Ovary (tissue), 9 donors: ENCODE results near the gene ADAM12. TPM values are rescaled to one million over a fixed set of nuclear protein-coding genes. Genes with fewer than 3 reads are reported as not detected.

ENCODE experiments used
- DNase-seq, 5 donors: peaks; one replicate each; pipeline ENCODE4 v3.0.0-alpha.2; 2019 to 2020
- H3K27ac ChIP-seq, 2 donors: fragments of 200-600 bp; one replicate each; pipeline versions ENCODE4 v1.5.1 to v1.8.0; 2019 to 2022
- H3K27me3 ChIP-seq: fragments of 200-600 bp; one replicate; pipeline ENCODE4 v1.8.0; 2022
- H3K36me3 ChIP-seq: fragments of 200-600 bp; sonication (generic); one replicate; pipeline ENCODE4 v1.5.1; 2019
- H3K4me1 ChIP-seq: one replicate; pipeline ENCODE4 v1.8.1; 2013; ENCODE audit warnings: mild to moderate bottlenecking, moderate library complexity; ENCODE audit not compliant: insufficient read depth
- H3K4me3 ChIP-seq: fragments of 200-600 bp; sonication (generic); one replicate; pipeline ENCODE4 v1.5.1; 2017
- H3K9me3 ChIP-seq, 2 donors: fragments of 200-600 bp in 1 of 2; sonication (generic) in 1 of 2; one replicate each; pipeline versions ENCODE4 v1.5.1 to v1.8.1; 2013 to 2019; ENCODE audit warnings: mild to moderate bottlenecking in 1 of 2, moderate library complexity in 1 of 2
- CTCF ChIP-seq, 3 donors: fragments of 450-650 bp in 2 of 3; fragments of 200-600 bp in 1 of 3; IDR thresholded peaks; one replicate each; pipeline versions ENCODE4 v1.5.1 to v1.8.0; 2016 to 2022; ENCODE audit warnings: antibody characterized with exemption in 3 of 3, mild to moderate bottlenecking in 1 of 3
- EP300 ChIP-seq: sonication (generic); formaldehyde crosslinking; IDR thresholded peaks from one replicate; pipeline ENCODE4 v1.6.1; 2017; ENCODE audit warnings: antibody characterized with exemption
- POLR2A ChIP-seq: fragments of 450-650 bp; IDR thresholded peaks from one replicate; pipeline ENCODE4 v1.6.1; 2017; ENCODE audit warnings: antibody characterized with exemption, mild to moderate bottlenecking, moderate library complexity
- WGBS, 3 donors: extraction: QIAGEN DNeasy Blood & Tissue Kit in 1 of 3; methylation state at CpG; one replicate each; pipeline versions ENCODE4 v1.1.5 to v1.1.7; 2013 to 2017; 5-methylcytosine and 5-hydroxymethylcytosine counted together
- intact Hi-C, 4 donors: fragments of 100-400 bp; cut with DNase I; formaldehyde crosslinking; loops; one replicate each; pipeline versions ENCODE4 v1.11.0 to v1.15.1; 2022 to 2023
- polyA plus RNA-seq, 2 donors: library from polyadenylated mRNA; stranded (reverse); fragments of 200-250 nt in 1 of 2; fragments of 350-450 nt in 1 of 2; fragmentation: Illumina TruSeq in 1 of 2; extraction: RNeasy Lipid Tissue Mini Kit (QIAGEN cat#74804) in 1 of 2; gene quantifications; one replicate each; pipeline ENCODE4 v1.2.3, GENCODE V29; 2013 to 2014
- total RNA-seq, 7 donors: library from RNA; depleted of rRNA in 2 of 7; stranded (reverse); fragments of >200 nt in 2 of 7; fragmentation: NEBNext Ultra II Directional in 3 of 7; extraction: Animal tissue kit (Norgen Biotek cat#: 25700) in 3 of 7; gene quantifications; one replicate each; pipeline versions ENCODE4 v1.1.0 to v1.2.4, GENCODE V29; 2016 to 2023
- donor health status: DM: no; HTN: no; CAD: no; lungs with moderate emphysema.
- donor health status: DM: no; HTN: no; CAD: no.
- donor health status: Bipolar disorder and iron deficiency.
- donor health status: DM: yes; HTN: yes; CAD: no.
- donor health status: DM: no; HTN: no; CAD: no.
- donor health status: DM: yes; HTN: yes; CAD: no.

Gene ADAM12
- total and polyA plus RNA-seq, 9 donors = 1.8 to 27.2 (median 10.3) TPM

- Histone ChIP-seq H3K4me3 (no peak overlapping the region), H3K4me1 (peaks cover 1% of the 10 kb centered on the region), H3K27ac (no peak overlapping the region), H3K27me3 (no peaks in the 10 kb centered on the region), H3K9me3 (no peaks in the 10 kb centered on the region), H3K36me3 (no peaks in the 10 kb centered on the region)
- TF ChIP-seq EP300 = no peak
- no peak for TF ChIP-seq CTCF (IDR thresholded peaks at IDR 0.05)
- no peak for TF ChIP-seq POLR2A
- DNase-seq = no peak
- intact Hi-C loops = no loop called here
- 61 to 66% (median 61%) methylated on average over 6 of the region's 6 CpGs for WGBS, 3 donors
Observed at GRCh38 chr10:126278851-126279250, 109.4 kb downstream of the ADAM12 start.

GRCh38 chr10:126277181-126277580, 111.1 kb downstream of the ADAM12 start:
- no peak for DNase-seq
- intact Hi-C loops = no loop called here
- 72 to 77% (median 77%) methylated on average over 5 of the region's 5 CpGs for WGBS, 3 donors
- no peaks in the 10 kb centered on the region for H3K36me3 ChIP-seq
- no peak overlapping the region for H3K4me3 ChIP-seq
- TF ChIP-seq CTCF (IDR thresholded peaks at IDR 0.05) (no peak), EP300 (no peak), POLR2A (no peak)
- H3K4me1 ChIP-seq = peaks cover 1% of the 10 kb centered on the region
- H3K27ac ChIP-seq = no peak overlapping the region
- no peaks in the 10 kb centered on the region for H3K27me3 ChIP-seq
- H3K9me3 ChIP-seq = no peaks in the 10 kb centered on the region

GRCh38 chr10:126272526-126272925, 115.8 kb downstream of the ADAM12 start:
- no peaks in the 10 kb centered on the region for H3K27me3 ChIP-seq
- intact Hi-C loops = no loop called here
- no peaks in the 10 kb centered on the region for H3K36me3 ChIP-seq
- H3K4me1 ChIP-seq = peaks cover 11% of the 10 kb centered on the region
- no peak overlapping the region for H3K27ac ChIP-seq
- 92 to 95% (median 94%) methylated on average over 2 of the region's 2 CpGs for WGBS, 3 donors
- DNase-seq = no peak
- TF ChIP-seq EP300 (no peak), POLR2A (no peak), CTCF (IDR thresholded peaks at IDR 0.05) (no peak)
- H3K4me3 ChIP-seq = no peak overlapping the region
- H3K9me3 ChIP-seq = no peaks in the 10 kb centered on the region

GRCh38 chr10:126270111-126270510, 118.2 kb downstream of the ADAM12 start:
- Histone ChIP-seq H3K4me1 (peaks cover 11% of the 10 kb centered on the region), H3K9me3 (no peaks in the 10 kb centered on the region), H3K27ac (no peak overlapping the region), H3K36me3 (no peaks in the 10 kb centered on the region), H3K27me3 (no peaks in the 10 kb centered on the region), H3K4me3 (no peak overlapping the region)
- no peak for TF ChIP-seq POLR2A
- DNase-seq = no peak
- intact Hi-C loops = no loop called here
- 90 to 96% (median 93%) methylated on average over 5 of the region's 5 CpGs for WGBS, 3 donors

GRCh38 chr10:126268013-126268920, 120.0 kb downstream of the ADAM12 start:
- Histone ChIP-seq H3K36me3 (no peaks in the 10 kb centered on the region), H3K4me3 (no peak overlapping the region), H3K27ac (peak overlapping the region in 1 of 2 donors; percentile 54), H3K4me1 (peaks cover 14% of the 10 kb centered on the region), H3K27me3 (no peaks in the 10 kb centered on the region), H3K9me3 (no peaks in the 10 kb centered on the region)
- intact Hi-C loops = no loop called here
- TF ChIP-seq CTCF (IDR thresholded peaks at IDR 0.05) = no peak
- no peak for TF ChIP-seq POLR2A
- 66 to 73% (median 73%) methylated on average over 12 of the region's 12 CpGs for WGBS, 3 donors
- DNase-seq = no peak
